HG03520 (cell line): ENCODE results near the gene ZNF329.
"Not testable (repeated sequence)": the region's sequence is repeated elsewhere in the genome, so short reads cannot be mapped to it uniquely, and the experiment has no call there.

Experiments
- ATAC-seq: cut with Tn5 transposase; IDR thresholded peaks from one replicate; pipeline ENCODE4 v1.9.1; 2021; ENCODE audit warnings: mild to moderate bottlenecking, moderate library complexity; ENCODE audit not compliant: unreplicated experiment

Gene ZNF329

DNA sequence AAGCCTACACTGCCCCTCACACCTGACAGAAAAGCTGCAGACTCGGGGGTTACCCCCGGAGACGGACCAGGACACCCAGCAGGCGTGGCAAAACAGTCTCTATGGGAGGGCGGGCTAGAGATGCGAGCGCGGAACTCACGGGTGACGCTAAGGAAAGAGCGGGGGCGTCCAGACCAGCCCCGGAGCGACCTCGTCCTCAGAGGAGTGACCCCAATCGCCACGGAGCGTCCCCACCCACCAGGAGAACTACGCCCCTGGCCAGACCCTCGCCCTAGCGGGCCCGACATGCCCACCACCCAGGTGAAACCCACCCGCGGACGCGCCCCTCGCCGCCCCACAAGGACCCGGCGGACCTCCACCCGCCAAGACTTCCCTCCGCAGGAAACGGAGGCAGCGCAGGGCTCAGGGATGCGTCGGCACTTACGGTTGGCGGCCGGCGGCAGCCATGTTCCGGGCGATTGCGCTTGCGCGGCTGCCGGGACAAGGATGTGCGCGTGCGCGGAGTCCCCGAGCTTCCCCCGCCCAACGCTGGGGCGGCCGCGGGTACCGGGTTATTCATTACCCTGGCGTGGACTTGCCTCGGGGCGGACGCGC is at the start of gene ZNF329:
ZNF329 (minus strand) TSS at position 462 of the 594 bp plus-strand sequence. CDS start 21,286 bp downstream, outside the sequence.
- ATAC-seq, result peak; percentile 44

DNA sequence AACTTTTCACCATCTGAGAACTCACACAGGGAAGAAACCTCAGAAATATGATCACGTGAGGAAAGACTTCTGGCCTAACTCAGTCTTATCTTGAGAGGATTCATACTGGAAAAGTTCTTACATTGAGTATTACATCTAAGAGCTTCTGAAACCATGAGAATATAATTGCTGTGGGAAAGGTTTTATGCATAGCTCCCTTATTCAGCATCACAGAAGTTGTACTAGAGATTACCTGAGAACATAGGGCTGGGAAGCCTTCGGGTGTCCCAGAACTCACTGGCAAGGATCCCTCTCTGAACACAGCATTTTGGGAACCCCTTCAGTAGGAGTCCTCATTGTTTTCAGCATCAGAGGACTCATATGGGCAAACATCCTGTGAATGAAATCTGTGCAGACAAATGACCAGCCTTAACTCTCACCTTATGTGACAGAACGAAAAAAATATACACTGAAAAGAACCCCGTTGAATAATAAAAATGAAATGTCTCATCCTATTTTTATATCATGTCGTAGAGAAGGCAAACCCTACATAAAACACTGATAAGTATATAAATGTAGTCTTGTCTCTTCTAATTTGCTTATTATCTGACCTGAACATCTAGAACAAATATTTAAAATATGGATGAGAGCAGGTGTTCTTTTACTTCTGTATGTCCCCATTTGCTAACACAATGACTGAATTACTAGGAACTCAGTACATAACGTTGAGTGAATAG is 46.5 kb upstream of the ZNF329 start:
- ATAC-seq, result no peak

DNA sequence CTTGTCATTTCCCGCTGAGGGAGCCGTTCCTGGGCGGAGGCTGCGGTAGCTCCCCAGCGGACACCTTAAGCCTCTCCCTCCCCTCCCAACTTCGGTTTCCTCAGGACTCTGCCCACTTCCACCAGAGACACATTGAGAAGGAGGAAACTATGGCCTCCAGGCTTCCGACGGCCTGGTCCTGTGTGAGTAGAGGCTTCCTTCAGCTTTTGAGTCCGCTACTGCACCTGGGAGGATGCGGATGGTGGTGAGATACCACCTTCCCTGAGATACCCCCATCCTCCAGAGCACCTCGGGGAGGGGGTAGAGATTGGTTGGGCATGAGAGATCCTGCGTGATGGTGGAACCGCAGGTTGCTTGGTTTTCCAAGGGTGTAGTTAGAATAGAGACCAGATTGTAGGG is 33.2 kb upstream of the ZNF329 start:
- no peak for ATAC-seq

- peak; percentile 78 for ATAC-seq
Observed at GRCh38 chr19:58182989-58183816, 32.6 kb upstream of the ZNF329 start, which contains the start of gene ZNF274. TSS of gene ZNF274 (plus strand) at chr19:58183061. CDS start at chr19:58183966, 905 bp downstream.

DNA sequence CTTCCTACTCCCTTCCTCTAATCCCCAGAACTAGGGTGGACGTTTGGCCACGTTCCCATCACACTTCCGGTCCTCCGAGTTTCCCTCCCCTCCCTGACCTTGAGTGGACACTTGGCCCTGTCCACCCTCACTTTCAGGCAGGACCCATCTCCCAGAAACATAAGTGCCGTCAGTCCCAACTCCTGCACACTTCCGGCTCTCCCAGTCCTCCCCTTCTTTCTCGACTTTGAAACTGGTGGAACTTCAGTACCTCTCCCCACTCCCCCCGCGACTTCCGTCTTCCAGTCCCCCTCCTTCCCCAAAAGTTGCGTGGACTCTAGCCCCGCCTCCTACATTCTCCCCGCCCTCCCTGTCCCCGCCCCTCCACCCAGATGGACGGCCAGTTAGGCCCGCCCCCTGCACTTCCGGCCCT is 32.0 kb upstream of the ZNF329 start:
- no peak for ATAC-seq

DNA sequence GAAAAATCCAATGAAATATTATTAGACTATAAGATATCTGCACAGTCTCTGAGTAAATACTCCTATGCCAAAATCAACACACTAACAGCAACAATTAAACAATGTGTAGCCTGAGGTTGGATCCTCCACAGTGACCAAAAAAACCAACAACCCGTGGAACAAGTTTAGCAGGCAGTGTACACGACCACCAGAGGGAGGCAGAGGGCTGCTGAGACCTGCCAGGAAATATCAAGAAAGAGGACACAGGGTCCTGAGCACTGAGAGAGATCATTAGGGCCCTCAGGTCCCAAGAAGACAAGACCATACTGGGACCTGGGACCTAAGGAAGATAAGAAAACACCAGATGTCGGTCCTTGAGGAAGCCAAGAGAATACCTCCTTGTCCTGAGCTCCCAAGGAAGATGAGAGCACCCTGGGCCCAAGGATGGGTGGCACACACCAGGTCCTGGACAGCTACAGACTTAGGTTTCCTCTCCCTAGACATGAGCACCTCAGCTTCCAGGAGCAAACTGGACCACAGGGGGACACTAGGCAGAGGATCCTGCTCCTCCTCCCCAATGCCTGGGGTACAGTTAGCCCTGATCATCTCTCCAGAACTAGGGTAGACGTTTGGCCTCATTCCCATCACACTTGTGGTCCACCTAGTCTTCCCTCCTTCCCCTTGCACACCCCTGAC is 31.4 kb upstream of the ZNF329 start:
- ATAC-seq, result no peak

DNA sequence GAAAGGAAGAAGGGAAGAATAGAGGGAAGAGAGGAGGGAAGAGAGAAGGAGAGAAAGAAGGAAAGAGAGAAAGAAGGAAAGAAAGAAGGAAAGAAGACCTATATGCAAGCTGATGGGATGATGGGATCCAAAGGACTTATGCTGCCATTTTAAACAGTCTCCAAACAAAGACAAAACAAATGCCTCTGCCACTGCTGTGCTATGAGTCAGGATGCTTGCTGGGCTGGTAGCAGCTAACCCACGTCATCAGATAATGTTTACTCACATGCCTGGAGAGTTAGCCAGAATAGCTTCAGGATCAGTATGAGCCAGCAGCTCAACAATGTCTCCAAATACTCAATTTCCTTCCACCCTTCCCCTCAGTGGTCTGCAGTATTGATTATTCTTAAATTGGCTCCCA is 20.3 kb upstream of the ZNF329 start:
- no peak for ATAC-seq

DNA sequence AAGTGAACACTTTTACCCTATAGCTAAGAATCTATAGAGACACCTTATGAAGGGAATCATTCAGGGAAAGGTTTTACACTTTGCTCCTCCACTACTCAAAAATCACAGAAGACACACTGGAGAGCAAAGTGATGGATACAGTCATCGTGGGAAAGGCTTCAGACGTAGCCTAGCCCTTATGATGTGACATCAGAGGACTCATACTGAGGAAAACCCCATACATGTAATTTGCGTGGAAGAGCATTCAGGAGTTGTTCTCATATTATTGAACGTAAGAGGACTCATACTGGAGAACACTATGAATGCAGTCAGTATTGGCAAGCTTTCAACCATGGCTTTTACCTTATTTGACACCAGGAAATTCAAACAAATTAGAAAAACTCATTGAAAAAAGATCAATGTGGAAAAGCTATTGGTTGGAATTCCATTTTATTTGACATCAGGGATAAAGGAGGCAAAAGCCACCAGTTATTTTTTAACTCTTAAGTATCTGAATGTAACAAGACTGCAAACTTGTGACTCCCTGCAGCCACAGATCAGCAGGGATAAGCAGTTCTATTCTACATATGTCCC is 16.2 kb upstream of the ZNF329 start:
- no peak for ATAC-seq

GRCh38 chr19:58166268-58166667 is 15.7 kb upstream of the ZNF329 start:
- no peak for ATAC-seq

DNA sequence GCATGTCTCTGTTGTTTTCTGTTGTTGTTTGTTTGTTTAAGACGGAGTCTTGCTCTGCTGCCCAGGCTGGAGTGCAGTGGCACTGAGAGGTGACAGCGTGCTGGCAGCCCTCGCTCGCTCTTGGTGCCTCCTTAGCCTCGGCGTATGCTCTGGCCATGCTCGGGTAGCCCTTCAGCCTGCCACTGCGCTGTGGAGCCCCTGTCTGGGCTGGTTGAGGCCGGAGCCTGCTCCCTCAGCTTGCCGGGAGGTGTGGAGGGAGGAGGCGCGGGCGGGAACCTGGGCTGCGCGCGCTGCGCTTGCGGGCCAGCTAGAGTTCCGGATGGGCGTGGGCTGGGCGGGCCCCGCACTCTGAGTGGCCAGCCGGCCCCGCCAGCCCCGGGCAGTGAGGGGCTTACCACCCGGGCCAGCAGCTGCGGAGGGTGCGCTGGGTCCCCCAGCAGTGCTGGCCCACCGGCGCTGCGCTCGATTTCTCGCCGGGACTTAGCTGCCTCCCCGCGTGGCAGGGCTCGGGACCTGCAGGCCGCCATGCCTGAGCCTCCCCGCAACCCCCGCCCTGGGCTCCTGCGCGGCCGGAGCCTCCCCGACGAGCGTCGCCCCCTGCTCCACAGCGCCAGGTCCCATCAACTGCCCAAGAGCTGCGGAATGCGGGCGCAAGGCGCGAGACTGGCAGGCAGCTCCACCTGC is 6.6 kb upstream of the ZNF329 start:
- no peak for ATAC-seq

GRCh38 chr19:58154679-58155648 is 4.4 kb upstream of the ZNF329 start:
- ATAC-seq, result no peak

GRCh38 chr19:58154287-58154678 is 3.7 kb upstream of the ZNF329 start:
- no peak for ATAC-seq

DNA sequence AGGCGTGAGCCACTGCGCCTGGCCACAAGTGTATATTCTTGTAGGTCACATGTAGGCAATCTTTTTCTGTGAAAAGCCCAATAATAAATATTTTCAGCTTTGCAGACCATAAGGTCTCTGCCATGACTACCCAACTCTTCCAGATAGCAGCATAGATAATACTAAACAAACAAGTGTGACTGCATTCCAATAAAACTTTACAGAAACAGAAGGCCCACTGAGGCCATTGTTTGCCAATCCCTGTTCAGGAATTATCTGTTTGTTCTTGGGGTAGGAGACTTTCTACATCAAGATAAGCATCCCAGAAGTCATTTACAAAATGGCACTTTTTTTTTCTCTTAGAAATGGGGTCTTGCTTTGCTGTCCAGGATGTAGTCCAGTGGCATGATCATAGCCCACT is 2.8 kb upstream of the ZNF329 start:
- ATAC-seq, result no peak

DNA sequence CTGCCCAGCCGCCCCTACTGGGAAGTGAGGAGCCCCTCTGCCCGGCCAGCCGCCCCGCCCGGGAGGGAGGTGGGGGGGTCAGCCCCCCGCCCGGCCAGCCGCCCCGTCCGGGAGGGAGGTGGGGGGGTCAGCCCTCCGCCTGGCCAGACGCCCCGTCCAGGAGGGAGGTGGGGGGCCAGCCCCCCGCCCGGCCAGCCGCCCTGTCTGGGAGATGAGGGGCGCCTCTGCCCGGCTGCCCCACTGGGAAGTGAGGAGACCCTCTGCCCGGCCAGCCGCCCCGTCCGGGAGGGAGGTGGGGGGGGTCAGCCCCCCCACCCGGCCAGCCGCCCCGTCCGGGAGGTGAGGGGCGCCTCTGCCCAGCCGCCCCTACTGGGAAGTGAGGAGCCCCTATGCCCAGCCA is 3.1 kb downstream of the ZNF329 start:
- ATAC-seq, result not testable (repeated sequence)

- ATAC-seq, result no peak
Observed at GRCh38 chr19:58145849-58146248, 4.7 kb downstream of the ZNF329 start.

- ATAC-seq, result no peak
Observed at GRCh38 chr19:58134244-58134643, 16.3 kb downstream of the ZNF329 start.

- no peak for ATAC-seq
Observed at GRCh38 chr19:58129284-58129683, 21.3 kb downstream of the ZNF329 start.

GRCh38 chr19:58128041-58128685 is 22.4 kb downstream of the ZNF329 start:
- ATAC-seq, result no peak

- ATAC-seq, result no peak
Observed at GRCh38 chr19:58123354-58123753, 27.2 kb downstream of the ZNF329 start.
